Measurements from ENCODE around the gene C1orf74.
A peak's percentile ranks its signal among the peaks of the same experiment; 100 is the strongest.

- TF ChIP-seq CTCF (IDR thresholded peaks at IDR 0.05; ENCODE audit: low read depth, low read length, missing input control) = no peak
- TF ChIP-seq EGR1 (IDR thresholded peaks at IDR 0.05; ENCODE audit: low read depth in 2 of 2) = no peak
- no peak for TF ChIP-seq HNF4G (IDR thresholded peaks at IDR 0.05)
- TF ChIP-seq, protein P1, sequence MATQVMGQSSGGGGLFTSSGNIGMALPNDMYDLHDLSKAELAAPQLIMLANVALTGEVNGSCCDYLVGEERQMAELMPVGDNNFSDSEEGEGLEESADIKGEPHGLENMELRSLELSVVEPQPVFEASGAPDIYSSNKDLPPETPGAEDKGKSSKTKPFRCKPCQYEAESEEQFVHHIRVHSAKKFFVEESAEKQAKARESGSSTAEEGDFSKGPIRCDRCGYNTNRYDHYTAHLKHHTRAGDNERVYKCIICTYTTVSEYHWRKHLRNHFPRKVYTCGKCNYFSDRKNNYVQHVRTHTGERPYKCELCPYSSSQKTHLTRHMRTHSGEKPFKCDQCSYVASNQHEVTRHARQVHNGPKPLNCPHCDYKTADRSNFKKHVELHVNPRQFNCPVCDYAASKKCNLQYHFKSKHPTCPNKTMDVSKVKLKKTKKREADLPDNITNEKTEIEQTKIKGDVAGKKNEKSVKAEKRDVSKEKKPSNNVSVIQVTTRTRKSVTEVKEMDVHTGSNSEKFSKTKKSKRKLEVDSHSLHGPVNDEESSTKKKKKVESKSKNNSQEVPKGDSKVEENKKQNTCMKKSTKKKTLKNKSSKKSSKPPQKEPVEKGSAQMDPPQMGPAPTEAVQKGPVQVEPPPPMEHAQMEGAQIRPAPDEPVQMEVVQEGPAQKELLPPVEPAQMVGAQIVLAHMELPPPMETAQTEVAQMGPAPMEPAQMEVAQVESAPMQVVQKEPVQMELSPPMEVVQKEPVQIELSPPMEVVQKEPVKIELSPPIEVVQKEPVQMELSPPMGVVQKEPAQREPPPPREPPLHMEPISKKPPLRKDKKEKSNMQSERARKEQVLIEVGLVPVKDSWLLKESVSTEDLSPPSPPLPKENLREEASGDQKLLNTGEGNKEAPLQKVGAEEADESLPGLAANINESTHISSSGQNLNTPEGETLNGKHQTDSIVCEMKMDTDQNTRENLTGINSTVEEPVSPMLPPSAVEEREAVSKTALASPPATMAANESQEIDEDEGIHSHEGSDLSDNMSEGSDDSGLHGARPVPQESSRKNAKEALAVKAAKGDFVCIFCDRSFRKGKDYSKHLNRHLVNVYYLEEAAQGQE (IDR thresholded peaks at IDR 0.05) = no peak
- TF ChIP-seq TAF1 (conservative IDR thresholded peaks at IDR 0.05) = no peak
- no peak for TF ChIP-seq GABPA (IDR thresholded peaks at IDR 0.05 in 1 of 2, conservative IDR thresholded peaks at IDR 0.05 in 1 of 2)
- TF ChIP-seq, protein P2, sequence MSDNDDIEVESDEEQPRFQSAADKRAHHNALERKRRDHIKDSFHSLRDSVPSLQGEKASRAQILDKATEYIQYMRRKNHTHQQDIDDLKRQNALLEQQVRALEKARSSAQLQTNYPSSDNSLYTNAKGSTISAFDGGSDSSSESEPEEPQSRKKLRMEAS (IDR thresholded peaks at IDR 0.05) = no peak
- TF ChIP-seq RAD21 (IDR thresholded peaks at IDR 0.05) = peak in 1 of 2 donors; percentile 12
- TF ChIP-seq, protein P3, sequence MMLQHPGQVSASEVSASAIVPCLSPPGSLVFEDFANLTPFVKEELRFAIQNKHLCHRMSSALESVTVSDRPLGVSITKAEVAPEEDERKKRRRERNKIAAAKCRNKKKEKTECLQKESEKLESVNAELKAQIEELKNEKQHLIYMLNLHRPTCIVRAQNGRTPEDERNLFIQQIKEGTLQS (IDR thresholded peaks at IDR 0.05) = no peak
- no peak for TF ChIP-seq FOXA1 (IDR thresholded peaks at IDR 0.05)
- no peak for TF ChIP-seq YY1 (IDR thresholded peaks at IDR 0.05)
- peak in 1 of 2 donors; percentile 14 for TF ChIP-seq JUND (IDR thresholded peaks at IDR 0.05)
- TF ChIP-seq RXRA (IDR thresholded peaks at IDR 0.05) = peak; percentile 84 to 91
These were observed 51.6 kb downstream of the C1orf74 start for GRCh38 chr1:209732725-209733124.
